ENCODE results near the gene CDR2. TPM values are rescaled to one million over a fixed set of nuclear protein-coding genes. Genes with fewer than 3 reads are reported as not detected.

CDR2 gene
- total and polyA plus RNA-seq, 2 donors (not counting 1 experiment from before 2014, with no cell fraction given): 8.0 to 11.3 TPM

DNA sequence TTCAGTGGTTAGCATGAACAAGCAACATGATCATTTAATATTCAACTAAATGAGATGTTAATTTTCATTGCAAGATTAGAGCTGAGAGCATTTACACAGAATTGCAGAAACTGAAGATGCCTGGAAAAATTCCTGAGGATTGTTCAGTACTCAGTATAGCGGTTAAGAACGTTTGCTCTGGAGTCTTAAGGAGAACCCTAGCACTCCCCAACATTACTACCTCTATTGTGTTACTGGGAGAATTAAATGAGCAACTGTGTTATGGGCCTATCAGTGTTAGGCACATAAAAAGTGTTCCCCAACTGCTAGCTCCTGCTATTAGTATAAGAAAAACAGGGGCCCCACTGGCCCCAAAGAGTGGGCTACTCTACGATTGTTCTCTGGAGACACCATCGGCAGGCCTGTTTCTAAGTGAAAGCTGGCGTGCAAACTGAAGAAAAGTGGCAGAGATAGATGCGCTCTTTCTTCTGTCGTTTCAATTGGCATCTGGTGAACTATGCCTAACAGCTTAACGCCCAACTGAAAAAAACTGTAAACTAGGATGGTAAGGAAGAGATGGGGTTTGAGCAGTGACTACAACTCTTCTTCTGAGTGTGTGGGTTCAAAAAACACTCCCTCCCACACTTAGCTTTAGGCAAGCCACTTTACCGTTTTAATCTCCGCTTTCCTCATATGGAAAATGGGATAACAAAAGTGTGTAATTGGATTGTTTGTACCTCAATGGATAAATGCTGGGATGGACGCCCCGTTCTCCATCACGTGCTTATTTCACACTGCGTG, 1.3 kb downstream of the CDR2 start:
- H3K27ac ChIP-seq (ENCODE audit: low read length in 2 of 2): no peak overlapping the region

More for the DNA sequence above, 1.3 kb downstream of the CDR2 start:
- no peaks in the 10 kb centered on the region for H3K27me3 ChIP-seq (replicated peaks in 1 of 4; ENCODE audit: control extremely low read depth in 1 of 4, control insufficient read depth in 3 of 4, insufficient read depth in 4 of 4, low read length in 3 of 4)
- no peak for DNase-seq
- H3K9me3 ChIP-seq (ENCODE audit: control extremely low read depth in 1 of 3, control insufficient read depth in 2 of 3, insufficient read depth in 1 of 3, low read length in 2 of 3): no peaks in the 10 kb centered on the region
- H3K79me2 ChIP-seq (ENCODE audit: control insufficient read depth, insufficient read depth, low read length): peaks cover 21% of the 10 kb centered on the region
- peak overlapping the region; percentile 98 for H3K4me3 Mint-ChIP-seq
- peak overlapping the region; percentile 8 to 92 (median 80) for H3K4me3 ChIP-seq (ENCODE audit: control extremely low read depth in 1 of 5, extremely low read depth in 1 of 5, insufficient read depth in 1 of 5, low read depth in 2 of 5, low read length in 4 of 5)
- no peaks in the 10 kb centered on the region for H3K36me3 ChIP-seq (replicated peaks in 1 of 2; ENCODE audit: control extremely low read depth in 1 of 2, control insufficient read depth in 1 of 2, extremely low read depth in 1 of 2, insufficient read depth in 2 of 2, low read length in 1 of 2)
- no peak for TF ChIP-seq CTCF (IDR thresholded peaks at IDR 0.05)
- TF ChIP-seq EZH2 (IDR thresholded peaks at IDR 0.05; ENCODE audit: borderline replicate concordance, insufficient read depth, low read depth, low read length, poor library complexity, severe bottlenecking): no peak
- peak overlapping the region; percentile 89 for H2AFZ ChIP-seq (ENCODE audit: insufficient read depth, low read depth, low read length, poor library complexity, severe bottlenecking)
- peak overlapping the region; percentile 71 for H3K27ac Mint-ChIP-seq
- peaks cover 23% of the 10 kb centered on the region for H3K4me1 Mint-ChIP-seq
- no peak for ATAC-seq (ENCODE audit: low read depth)
- POLR2A ChIA-PET: interaction anchor here (0.5 to 0.6 kb wide), 2 partner anchors 10 to 30 kb away, joined by 3 to 5 read pairs; no protein-coding TSS in a partner anchor
- H3K4me2 ChIP-seq (replicated peaks; ENCODE audit: low read depth, low read length, poor library complexity, severe bottlenecking): peak overlapping the region; percentile 91
- WGBS (ENCODE audit: insufficient coverage): 80% methylated on average over 2 of the region's 14 CpGs
- CTCF ChIA-PET: interaction anchor here (1.0 to 1.3 kb wide), 2 partner anchors 12 to 55 kb away, joined by 3 read pairs; no protein-coding TSS in a partner anchor
- H4K20me1 ChIP-seq (ENCODE audit: control insufficient read depth, insufficient read depth, low read length, poor library complexity, severe bottlenecking): no peaks in the 10 kb centered on the region
- H3K27me3 Mint-ChIP-seq: no peaks in the 10 kb centered on the region
- H3K9me3 Mint-ChIP-seq (ENCODE audit: insufficient read depth): no peaks in the 10 kb centered on the region
- intact Hi-C loops (cut with micrococcal nuclease): loop anchor here (5.0 kb wide), 1 partner anchor 1216 kb away; the partner anchor contains the start of gene LDAF1
- H3K9ac ChIP-seq (ENCODE audit: low read length): peak overlapping the region; percentile 82
- peaks cover 14 to 16% of the 10 kb centered on the region in 2 donors for H3K4me1 ChIP-seq (ENCODE audit: control insufficient read depth in 2 of 2, insufficient read depth in 2 of 2, low read length in 2 of 2)
